Forelimb muscle (tissue), 1 donor: Measurements from ENCODE around the gene HTD2. TPM values are rescaled to one million over a fixed set of nuclear protein-coding genes. Genes with fewer than 3 reads are reported as not detected.
"Not testable (repeated sequence)": the region's sequence is repeated elsewhere in the genome, so short reads cannot be mapped to it uniquely, and the experiment has no call there.

Experiments used
- DNase-seq: peaks from one replicate; pipeline ENCODE4 v3.0.0-alpha.2; 2013; ENCODE audit warnings: low read depth
- polyA plus RNA-seq: library from polyadenylated mRNA; unstranded; fragments of 120-200 nt; gene quantifications from one replicate; pipeline ENCODE4 v1.2.1, GENCODE V29; 2013; ENCODE audit not compliant: insufficient read length

HTD2 gene
- polyA plus RNA-seq, 1 donor = 10.5 TPM

DNA sequence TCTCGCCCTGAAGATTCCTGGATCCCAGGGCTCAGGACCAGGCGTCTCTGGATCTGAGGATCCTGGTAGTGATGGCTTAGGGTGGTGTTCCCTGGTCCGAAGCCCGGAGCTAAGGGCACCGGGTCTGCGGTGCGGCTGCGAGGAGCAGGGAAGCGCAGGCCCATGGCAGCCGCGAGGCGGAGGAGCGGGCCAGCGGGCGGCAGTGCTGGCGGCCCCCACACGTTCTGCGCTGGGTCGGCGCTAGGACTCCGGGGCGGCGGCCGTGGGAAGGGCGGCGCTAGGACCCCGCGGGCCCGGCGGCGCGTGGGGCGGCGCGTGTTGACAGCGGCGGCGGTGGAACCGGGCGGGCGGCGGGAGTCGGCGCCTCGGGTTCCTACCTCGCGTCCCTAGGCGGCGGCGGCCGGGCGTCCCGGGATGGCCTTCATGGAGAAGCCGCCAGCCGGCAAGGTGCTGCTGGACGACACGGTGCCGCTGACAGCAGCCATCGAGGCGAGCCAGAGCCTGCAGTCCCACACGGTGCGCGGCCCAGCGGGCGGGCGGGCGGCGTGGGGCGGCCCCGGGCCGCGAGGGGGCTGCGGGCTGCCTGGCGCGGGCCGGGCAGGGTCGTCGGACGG lies 26.4 kb downstream of the HTD2 start, which contains the start of gene PXK:
Gene PXK, plus strand, starts transcription at position 318 of the 614 bp plus-strand sequence. Its CDS starts 97 bp downstream, at position 415.
- DNase-seq = peak; percentile 35

DNA sequence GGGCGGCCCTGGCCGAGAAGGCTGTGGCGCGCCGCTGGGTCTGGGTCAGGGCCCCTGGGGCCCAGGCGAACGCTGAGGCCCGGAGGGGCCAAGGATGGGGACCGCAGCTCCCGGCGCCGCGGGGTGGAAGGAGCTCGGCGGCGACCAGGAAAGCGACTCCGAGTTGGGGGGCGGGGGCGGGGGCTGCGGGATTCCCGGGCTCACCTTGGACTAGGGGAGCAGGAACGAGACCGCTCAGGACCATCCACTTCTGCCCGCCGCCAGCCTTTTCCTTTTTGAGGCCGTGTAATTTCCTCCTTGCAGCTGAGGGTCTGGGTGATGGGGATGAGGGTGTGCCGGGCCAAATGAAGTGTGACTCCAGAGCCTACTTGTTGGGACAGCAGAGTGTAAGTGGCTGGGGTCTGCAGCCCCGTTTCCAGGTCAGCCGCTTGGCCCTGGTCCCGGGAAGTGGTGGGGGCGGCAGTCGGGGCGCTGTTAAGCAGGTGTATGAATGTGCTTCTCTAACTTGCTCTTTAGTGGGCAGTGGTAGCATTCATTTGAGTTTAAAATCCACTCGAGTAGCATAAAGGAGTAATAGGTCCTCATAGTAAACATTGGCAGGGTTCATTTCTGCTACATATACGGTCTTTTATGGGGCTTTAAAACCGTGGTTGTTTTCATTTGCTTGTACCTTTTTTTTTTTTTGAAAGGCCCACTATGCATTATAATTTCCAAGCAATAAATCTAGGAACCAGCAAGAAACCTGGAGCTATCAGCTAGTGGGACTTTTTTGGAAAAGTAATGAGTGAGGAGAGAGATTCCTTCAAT lies 27.1 kb downstream of the HTD2 start:
- DNase-seq = no peak

DNA sequence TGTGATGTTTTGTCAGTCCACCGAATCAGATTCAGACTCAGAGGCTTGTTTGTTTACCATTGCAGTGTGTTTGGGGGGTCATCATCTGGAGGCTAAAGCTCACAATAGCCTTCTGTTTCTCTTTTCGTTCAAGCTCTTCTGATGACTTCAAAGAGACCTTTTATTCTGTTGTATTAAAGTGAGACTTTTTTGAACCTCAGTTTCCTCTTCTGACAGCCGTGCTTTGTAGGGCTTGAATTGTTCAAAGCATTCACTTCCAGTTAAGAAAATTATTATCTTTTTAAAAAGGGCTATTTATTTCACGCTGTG lies 27.6 kb downstream of the HTD2 start:
- no peak for DNase-seq

DNA sequence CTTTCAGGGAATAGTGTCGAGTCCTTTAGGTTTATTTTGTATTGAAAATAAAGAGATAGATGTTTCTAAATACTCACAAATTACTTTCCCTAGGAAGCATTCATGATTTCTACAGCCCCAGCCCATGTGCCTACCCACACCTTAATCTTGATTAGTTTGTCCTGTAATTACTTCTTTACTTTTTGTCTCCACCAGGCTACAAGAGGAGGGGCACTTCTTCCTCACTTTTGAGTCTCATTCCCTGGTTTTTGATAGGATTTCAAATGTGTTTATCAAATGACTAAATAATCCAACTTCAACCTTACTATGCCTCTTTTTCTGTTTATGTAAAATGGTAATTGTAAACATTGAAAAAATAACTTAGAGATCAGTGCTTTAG lies 28.2 kb downstream of the HTD2 start:
- DNase-seq = no peak

DNA sequence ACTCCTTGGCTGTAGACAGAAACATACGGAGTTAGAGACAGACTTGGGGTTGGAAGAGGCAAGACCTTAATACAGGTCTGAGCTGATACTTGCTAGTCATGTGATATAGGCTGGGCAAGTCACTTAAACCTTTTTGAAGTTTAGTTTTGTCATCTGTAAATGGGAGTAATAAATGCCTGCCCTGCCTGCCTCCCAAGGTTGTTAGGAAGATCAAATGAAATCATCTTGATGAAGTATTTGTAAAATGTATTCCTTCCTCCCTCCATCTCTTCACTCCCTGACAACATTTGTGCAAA lies 29.3 kb downstream of the HTD2 start:
- no peak for DNase-seq

DNA sequence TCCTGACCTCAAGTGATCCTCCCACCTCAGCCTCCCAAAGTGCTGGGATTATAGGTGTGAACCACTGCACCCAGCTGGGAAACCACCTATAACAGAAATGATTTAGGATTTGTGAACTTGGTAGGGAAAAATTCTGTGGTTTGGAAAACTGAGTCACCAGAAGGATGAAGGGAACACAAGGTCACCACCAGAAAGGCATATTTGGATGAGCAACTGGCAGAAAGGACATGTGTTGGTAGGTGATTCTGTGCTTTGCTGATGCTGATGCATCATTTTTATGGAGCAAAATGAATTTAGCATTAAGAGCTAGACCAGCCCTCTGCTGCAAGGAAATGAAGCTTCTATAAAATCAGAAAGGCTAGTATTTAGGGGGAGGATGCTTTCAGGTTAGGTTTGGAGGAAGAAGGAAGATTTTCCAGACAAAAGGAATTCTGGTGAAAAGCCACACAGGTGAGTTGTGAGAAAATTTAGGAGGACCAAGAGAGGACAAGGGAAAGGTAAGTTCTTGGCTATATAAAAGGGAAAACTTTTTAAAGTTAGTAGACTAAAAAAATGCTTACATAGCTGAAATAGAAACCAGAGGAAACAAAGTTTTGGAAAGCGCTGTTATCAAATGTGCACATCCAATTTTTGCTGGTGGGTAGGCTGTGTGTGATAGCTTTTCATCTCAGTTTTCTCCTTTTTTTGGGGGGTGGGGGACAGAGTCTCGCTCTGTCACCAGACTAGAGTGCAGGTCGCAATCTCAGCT lies 30.0 kb downstream of the HTD2 start:
- DNase-seq = no peak

DNA sequence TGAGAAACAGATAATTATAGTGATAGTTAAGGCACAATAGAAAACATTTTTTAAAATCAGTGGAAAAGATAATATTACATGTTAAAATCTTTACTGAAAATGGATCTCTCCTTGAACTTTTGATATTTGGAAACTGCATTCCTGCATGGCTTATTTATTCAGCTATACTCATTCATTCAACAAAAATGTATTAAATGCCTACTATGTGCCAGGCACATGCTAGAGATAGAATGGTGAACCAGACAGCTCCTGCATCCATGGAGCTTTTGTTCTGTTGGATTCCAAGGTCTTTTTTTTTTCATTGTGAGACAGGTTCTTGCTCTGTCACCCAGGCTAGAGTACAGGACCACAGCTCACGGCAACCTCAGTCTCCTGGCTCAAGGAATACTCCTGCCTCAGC lies 30.9 kb downstream of the HTD2 start:
- DNase-seq = no peak

DNA sequence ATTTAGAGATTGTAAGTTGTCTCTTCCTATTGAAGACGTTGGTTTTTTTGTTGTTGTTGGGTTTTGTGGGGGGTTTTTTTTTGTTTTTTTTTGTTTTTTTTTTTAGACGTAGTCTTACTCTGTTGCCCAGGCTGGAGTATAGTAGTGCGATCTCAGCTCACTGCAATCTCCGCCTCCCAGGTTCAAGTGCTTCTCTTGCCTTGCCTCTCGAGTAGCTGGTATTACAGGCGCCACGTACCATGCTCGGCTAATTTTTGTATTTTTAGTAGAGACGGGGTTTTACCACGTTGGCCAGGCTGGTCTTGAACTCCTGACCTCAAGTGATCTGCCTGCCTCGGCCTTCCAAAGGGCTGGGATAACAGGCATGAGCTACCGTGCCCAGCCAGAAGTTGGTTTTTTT lies 32.8 kb downstream of the HTD2 start:
- DNase-seq = not testable (repeated sequence)

DNA sequence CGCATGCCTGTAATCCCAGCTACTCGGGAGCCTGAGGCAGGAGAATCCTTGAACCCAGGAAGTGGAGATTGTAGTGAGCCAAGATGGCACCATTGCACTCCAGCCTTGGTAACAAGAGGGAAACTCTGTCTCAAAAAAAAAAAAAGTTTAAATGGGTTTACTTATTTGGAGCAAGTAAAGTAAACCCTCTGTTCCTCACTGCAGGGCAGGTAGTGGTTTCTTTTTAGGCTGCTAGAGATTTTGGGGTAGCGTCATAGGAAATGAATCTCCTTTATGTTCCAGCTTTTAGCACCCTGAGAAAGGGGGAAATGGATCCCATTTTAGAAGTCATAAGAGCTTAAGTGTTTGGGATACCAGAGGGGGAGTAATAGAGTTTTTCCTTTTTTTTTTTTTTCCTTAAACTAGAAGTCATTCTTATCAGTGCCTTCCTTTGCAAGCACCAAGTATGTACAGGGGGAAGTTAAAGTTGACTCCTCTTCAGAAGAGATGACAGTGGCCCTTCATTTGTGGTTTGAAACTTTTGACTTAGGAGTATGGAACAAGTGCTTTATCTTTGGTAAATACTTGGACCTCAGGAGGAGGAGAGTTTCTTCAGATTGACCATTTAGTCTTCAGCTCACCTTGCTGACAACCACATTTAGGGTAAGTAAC lies 34.4 kb downstream of the HTD2 start:
- no peak for DNase-seq

DNA sequence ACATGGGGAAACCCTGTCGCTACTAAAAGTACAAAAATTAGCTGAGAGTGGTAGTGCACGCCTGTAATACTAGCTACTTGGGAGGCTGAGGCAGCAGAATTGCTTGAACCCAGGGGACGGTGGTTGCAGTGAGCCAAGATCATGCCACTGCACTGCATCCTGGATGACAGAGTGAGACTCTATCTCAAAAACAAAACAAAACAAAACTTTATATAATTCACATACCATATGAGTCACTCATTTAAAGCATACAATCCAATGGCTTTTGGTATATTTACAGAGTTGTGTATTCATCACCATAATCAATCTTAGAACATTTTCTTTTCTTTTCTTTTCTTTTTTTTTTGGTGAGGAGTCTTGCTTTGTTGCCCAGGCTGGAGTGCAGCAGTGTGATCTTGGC lies 35.1 kb downstream of the HTD2 start:
- no peak for DNase-seq

DNA sequence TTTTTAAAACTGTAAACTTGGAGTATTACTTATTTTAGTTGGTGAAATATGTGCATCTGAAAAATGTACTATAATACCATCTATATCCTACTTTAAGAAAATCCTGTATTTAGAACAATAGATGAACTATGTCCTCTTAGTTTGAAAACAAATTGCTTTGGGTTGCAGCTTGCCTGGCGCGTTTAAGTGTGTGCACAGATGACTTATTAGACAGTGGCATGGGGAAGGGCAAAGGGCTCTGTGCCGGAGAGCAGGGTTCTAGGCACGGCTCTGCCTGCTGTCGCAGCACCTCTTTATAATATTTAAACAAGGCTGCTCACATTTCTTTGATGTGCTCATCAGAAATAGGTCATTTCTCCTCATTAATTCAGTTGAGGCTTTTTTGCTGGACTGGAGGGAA lies 36.4 kb downstream of the HTD2 start:
- no peak for DNase-seq

DNA sequence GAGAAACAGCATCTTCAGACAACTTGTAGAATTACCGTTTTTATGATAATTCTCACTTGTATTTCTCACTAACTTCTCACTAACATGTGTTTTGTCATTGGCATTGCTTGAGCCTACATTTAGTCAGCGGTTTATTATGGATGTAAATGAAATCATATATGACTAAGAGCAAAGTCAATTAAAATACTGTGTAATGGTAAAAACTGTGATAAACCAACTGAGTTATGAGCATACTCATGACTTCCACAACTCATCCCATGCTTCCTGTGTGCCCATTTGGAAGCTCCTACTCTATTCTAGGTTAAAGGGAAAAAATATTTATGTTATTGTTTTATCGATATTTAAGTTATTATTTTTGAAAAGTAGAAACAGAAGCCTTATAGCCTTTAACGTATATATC lies 39.1 kb downstream of the HTD2 start:
- DNase-seq = no peak

DNA sequence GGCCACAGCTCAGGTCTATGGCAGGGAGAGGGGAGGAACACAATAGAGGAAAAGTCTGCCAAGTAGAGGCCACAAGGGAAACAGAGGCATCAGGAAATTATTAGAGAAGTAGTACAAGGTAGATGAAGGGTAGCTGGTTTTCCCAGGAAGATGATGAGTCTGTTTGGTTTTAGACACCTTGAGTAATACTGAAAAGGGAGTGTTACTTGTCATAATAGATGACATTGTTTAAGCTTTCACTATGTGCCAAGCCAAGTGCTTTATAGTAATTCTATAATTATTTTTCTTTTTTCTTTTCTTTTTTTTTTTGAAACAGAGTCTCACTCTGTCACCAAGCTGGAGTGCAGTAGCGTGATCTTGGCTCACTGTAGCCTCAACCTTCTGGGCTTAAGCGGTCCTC lies 40.0 kb downstream of the HTD2 start:
- DNase-seq = no peak

DNA sequence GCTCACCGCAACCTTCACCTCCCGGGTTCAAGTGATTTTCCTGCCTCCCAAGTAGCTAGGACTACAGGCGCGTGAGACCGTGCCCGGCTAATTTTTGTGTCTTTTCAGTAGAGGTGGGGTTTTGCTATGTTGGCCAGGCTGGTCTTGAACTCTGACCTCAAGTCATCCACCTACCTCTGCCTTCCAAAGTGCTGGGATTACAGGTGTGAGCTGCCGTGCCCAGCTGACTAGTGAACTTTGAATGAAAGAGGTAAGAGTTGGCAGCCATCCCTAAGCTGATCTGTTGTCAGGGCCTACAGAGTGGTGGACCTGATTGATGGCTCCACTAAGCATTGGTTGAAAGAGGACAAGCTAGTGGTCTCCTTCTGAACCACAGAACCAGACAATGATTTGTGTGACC lies 41.7 kb downstream of the HTD2 start:
- DNase-seq = no peak

DNA sequence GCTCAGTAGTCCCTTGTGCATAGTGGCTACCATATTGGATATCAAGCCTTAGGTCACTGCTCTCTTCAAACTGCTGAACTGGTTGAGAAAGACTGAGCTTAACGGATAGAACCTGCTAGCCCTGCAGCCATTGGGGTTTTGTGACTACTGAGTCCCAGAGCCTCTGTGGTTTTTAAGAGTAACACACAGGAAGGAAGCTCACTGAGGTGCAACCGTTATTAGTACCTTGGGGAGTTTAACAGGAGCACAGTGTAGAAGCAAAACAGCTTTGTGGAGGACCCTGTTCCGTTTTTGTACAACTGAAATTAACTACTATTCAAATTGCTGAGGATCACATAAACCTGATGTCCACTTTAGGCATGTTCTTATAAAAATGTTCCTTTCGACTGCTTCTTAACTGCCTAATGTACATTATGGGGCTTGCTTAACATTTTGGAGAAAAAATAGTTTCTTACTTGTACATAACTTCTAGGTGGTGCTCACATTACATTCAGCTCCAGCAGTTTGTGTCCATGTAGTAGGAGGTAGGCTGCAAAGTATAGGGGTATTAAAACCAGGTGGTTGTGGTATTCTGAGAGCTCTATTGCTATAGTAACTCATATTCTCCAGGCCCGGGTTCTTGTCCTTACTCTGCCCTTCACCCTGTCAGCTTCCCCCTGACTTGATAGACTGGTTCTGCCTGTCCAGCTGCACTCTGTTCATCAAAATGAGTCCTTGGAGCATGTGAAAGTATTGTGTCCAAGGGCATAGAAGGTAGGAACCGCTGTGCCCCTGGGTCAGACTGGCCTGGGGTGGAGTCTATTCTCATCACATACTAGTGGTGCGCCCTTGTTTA lies 43.7 kb downstream of the HTD2 start:
- no peak for DNase-seq

DNA sequence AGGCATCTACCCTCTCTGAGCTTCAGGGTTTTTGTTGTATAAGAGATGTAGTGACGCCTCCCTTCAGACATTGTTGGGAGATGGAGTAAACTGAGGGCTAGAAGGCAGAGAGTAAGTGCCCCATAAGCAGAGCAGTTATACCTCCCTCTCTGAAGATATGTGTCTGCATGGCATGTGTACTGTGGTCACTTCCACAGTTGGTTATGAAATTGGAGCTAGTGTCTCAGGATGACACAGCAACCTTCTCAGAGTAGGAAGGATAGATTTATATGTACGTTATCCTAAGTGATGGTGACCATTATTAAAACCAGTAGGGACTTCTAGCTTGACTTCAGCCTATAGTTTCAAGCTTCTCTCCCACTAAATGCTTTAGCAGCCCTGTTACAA lies 44.3 kb downstream of the HTD2 start:
- DNase-seq = no peak

DNA sequence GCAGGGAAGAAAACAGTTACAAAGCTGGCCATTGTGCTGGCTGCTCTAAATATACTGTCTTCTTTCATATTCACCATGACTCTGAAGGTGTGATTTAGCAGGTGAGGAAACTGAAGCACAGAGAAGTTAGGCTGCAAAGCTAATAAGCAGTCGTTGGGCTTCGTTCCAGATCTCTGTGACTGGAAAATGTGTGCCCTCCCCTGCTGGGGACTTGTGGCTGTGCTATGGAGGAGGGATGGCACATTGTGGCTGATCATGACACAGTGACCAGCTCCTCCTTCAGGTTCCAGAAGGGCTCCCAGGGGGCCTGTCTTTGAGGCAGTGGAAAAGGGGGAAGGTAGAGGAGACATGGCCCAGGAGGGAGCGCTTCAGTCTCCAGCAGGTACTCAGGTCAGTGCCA lies 45.6 kb downstream of the HTD2 start:
- DNase-seq = no peak

DNA sequence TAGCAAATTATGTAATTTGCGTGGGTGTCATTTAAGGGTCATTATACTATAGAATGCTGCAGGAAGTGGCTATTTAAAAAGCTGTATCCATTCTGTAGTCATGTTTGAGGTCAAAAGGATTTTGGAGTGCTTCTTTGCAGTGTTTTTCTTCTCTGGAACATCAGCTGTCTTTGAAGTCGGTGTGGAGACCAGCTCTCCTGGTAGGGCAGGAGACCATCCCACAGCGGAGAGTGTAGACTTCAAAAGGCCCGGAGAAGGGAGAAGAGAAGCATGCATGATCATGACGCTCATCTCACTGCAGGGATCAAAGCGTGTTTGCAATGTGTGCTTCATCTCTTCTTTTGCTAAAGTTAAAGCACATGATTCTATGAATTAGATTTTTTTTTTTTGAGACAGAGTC lies 46.3 kb downstream of the HTD2 start:
- no peak for DNase-seq

DNA sequence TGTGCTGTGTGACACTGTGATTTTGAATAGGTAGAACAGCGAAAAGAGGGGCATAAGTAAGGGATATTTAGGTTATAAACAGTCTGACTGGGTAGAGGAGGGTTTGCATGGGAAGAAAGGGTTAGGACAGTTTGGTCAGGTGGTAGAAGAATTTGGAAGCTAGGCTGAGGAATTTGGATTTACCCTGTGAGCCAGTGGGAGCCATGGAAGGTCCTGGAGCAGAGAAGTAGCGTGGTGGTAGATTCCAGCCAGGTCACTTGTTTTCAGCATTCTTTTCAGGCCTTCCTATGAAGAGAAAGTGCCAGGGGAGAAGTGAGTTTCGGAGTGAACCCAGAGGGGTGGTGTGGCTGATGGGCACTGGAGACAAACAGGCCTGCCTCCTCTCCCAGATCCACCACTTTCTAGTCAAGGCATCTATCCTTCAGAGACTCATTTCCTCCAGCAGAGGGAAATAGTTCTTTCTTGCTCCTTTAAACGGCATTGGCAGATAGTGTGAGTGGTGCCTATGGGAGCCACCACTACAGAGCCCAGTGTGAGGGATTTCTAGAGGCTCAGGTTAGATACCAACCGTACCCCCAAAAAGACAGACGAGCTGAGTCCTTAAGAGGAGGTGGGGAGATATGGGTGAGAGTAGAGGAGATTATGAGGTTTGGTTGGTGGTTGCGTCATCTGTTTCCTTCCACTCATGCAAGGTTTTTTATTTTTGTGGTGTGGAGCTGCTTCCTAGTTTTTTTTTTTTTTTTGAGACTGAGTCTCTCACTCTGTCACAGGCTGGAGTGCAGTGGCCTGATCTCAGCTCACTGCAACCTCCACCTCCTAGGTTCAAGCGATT lies 47.6 kb downstream of the HTD2 start:
- DNase-seq = no peak

DNA sequence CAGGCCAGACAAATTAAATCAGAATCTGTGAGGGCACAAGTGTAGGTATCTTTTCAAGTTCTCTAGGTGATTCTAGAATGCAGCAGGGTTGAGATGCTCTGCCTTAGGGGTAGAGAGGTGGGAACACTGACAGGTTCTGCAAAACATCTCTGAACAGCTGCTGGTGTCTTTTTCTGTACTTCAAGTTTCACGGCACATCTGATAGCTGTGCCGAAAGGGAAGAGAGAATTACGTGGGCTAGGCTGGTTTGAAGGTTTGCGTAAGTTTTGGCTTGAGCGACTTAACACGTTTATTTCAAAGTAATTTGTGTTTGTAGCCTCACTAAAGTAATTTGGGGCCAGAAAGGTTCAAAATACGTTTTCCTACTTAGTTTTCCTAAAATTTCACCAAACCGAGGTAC lies 48.9 kb downstream of the HTD2 start:
- DNase-seq = no peak

DNA sequence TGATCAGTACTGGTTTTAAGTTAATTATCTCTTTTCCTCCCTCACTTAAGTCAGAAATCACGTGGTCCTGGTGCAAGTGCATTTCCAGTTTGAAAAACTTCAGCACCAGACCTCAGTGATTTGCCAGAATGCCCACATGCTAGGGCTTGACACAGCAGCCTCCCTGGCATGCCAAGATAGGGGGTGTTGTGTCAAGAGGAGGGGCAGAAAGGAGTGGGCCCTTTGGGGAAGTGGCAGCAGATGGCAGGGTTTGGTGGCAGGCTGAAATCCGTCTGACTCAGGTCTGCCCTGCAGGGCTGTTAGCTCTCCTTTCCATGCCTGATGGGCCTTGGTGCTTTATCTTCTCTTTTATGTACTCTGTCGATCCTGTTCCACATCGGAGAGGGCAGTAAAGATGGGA lies 49.7 kb downstream of the HTD2 start:
- DNase-seq = no peak
